Erythroblast (primary cell): ENCODE measurements around the gene RERE.

Experiments used
- GATA1 ChIP-seq: IDR thresholded peaks from 2 replicates; pipeline ENCODE4 v1.6.1; 2011; ENCODE audit warnings: low read depth, mild to moderate bottlenecking, control low read depth, low read length, moderate library complexity
- POLR2A ChIP-seq: IDR thresholded peaks from 2 replicates; pipeline ENCODE4 v1.6.1; 2011; ENCODE audit warnings: mild to moderate bottlenecking, low read length

DNA sequence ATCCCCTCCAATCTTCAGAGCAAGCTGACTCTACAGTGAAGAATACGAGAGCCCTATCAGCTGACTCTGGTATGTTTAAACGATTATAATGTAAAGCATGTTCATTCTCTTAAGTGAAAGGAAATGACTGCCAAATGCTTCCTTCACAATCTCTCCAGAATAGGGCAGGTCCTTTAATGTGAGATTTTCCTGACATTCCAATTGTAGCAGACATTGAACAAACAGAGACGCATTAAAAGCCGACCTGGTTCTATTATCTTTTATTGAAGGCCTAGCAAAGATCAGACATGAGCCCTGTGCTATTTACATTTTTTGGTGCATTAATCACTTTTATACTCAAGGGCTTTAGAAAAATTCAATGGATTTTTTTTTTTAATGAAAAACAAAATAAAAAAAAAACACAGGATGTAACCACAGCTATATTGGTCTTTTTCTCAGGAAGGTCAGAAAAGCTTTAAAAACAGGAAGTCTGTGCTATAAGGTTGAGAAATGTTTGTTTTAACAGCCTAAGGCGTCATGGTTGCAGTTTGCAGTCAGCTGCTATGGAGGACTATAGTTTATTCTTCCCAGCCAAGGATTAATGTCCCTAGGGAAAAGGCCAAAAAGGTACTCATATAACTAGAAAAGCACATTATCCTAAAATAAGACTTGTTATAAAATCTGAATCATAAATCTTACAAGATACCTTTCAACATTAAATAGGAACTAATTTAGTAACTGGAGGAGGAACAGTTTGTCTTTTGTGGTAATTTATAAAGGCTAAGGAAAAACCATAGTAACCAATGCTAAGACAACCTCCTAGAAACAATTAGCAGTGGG, 104.8 kb downstream of the RERE start:
- TF ChIP-seq POLR2A (no peak), GATA1 (no peak)
